Prostate gland (tissue), 2 donors: Measurements from ENCODE around the gene PDK4. TPM values are rescaled to one million over a fixed set of nuclear protein-coding genes. Genes with fewer than 3 reads are reported as not detected.

Source experiments
- DNase-seq: peaks from one replicate; pipeline ENCODE4 v3.0.0-alpha.2; 2019; ENCODE audit warnings: low spot score
- H3K27ac ChIP-seq, 2 donors: fragments of 200-600 bp; sonication (generic); 2 replicates each; pipeline ENCODE4 v1.5.1; 2017 to 2019
- H3K27me3 ChIP-seq: fragments of 200-600 bp; sonication (generic); replicated peaks from 2 replicates; pipeline ENCODE4 v1.5.1; 2019; ENCODE audit not compliant: insufficient read depth
- H3K36me3 ChIP-seq, 2 donors: fragments of 200-600 bp; sonication (generic); 1 replicate in 1 of 2; 2 replicates in 1 of 2; pipeline versions ENCODE4 v1.5.1 to v1.8.1; 2017 to 2019
- H3K4me1 ChIP-seq: fragments of 200-600 bp; sonication (generic); replicated peaks from 2 replicates; pipeline ENCODE4 v1.5.1; 2019
- H3K4me3 ChIP-seq, 2 donors: fragments of 200-600 bp; sonication (generic); 2 replicates each; pipeline ENCODE4 v1.5.1; 2017 to 2019
- H3K9me3 ChIP-seq: fragments of 200-600 bp; sonication (generic); 2 replicates; pipeline ENCODE4 v1.5.1; 2017
- POLR2A ChIP-seq: fragments of 450-650 bp; IDR thresholded peaks from one replicate; pipeline ENCODE4 v1.6.1; 2016; ENCODE audit warnings: antibody characterized with exemption, mild to moderate bottlenecking
- POLR2AphosphoS5 ChIP-seq: sonication (generic); formaldehyde crosslinking; IDR thresholded peaks from one replicate; pipeline ENCODE4 v1.6.1; 2017; ENCODE audit warnings: antibody characterized with exemption
- WGBS: methylation state at CpG from one replicate; pipeline ENCODE4 v1.1.5; 2018; 5-methylcytosine and 5-hydroxymethylcytosine counted together
- intact Hi-C: fragments of 100-400 bp; cut with DNase I; formaldehyde crosslinking; loops from one replicate; pipeline ENCODE4 v1.14.2; 2022
- total RNA-seq, 2 donors: library from RNA; depleted of rRNA; stranded (reverse); fragments of >200 nt; gene quantifications; one replicate each; pipeline ENCODE4 v1.1.0, GENCODE V29; 2016
- TF ChIP-seq, protein P1 (sequence below), 4 experiments: fragments of 200-600 bp in 2 of 4; fragments of 450-650 bp in 2 of 4; sonication (generic) in 2 of 4; IDR thresholded peaks; 1 replicate in 3 of 4; 2 replicates in 1 of 4; pipeline ENCODE4 v1.5.1; 2016 to 2019; ENCODE audit warnings: antibody characterized with exemption in 4 of 4, mild to moderate bottlenecking in 2 of 4, moderate library complexity in 2 of 4

PDK4 gene
- total RNA-seq, 2 donors from 2014 or later = 61.3 to 65.5 TPM

GRCh38 chr7:95592570-95592969 is 3.7 kb downstream of the PDK4 start:
- 97% methylated on average over 5 of the region's 5 CpGs for WGBS
- peaks cover 3% of the 10 kb centered on the region for H3K4me1 ChIP-seq
- no peak overlapping the region for H3K27ac ChIP-seq
- no peaks in the 10 kb centered on the region for H3K27me3 ChIP-seq
- TF ChIP-seq POLR2A = no peak
- TF ChIP-seq, protein P1, sequence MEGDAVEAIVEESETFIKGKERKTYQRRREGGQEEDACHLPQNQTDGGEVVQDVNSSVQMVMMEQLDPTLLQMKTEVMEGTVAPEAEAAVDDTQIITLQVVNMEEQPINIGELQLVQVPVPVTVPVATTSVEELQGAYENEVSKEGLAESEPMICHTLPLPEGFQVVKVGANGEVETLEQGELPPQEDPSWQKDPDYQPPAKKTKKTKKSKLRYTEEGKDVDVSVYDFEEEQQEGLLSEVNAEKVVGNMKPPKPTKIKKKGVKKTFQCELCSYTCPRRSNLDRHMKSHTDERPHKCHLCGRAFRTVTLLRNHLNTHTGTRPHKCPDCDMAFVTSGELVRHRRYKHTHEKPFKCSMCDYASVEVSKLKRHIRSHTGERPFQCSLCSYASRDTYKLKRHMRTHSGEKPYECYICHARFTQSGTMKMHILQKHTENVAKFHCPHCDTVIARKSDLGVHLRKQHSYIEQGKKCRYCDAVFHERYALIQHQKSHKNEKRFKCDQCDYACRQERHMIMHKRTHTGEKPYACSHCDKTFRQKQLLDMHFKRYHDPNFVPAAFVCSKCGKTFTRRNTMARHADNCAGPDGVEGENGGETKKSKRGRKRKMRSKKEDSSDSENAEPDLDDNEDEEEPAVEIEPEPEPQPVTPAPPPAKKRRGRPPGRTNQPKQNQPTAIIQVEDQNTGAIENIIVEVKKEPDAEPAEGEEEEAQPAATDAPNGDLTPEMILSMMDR (IDR thresholded peaks at IDR 0.05) = no peak
- TF ChIP-seq POLR2AphosphoS5 = no peak
- intact Hi-C loops = no loop called here
- H3K36me3 ChIP-seq = no peaks in the 10 kb centered on the region
- H3K9me3 ChIP-seq = no peaks in the 10 kb centered on the region
- DNase-seq = no peak
- no peak overlapping the region for H3K4me3 ChIP-seq

GRCh38 chr7:95590387-95591248 is 5.7 kb downstream of the PDK4 start:
- WGBS = 43% methylated on average over 5 of the region's 5 CpGs
- no peak for DNase-seq

GRCh38 chr7:95589766-95590165 is 6.5 kb downstream of the PDK4 start:
- Histone ChIP-seq H3K4me1 (peaks cover 3% of the 10 kb centered on the region), H3K27ac (no peak overlapping the region), H3K9me3 (no peaks in the 10 kb centered on the region), H3K36me3 (peaks cover 0 to 10% of the 10 kb centered on the region in 2 donors), H3K4me3 (no peak overlapping the region), H3K27me3 (no peaks in the 10 kb centered on the region)
- no peak for DNase-seq
- no peak for TF ChIP-seq POLR2A
- TF ChIP-seq, protein P1 (IDR thresholded peaks at IDR 0.05) = no peak
- no peak for TF ChIP-seq POLR2AphosphoS5
- intact Hi-C loops = no loop called here
- 93% methylated on average over 1 of the region's 1 CpG for WGBS

More at GRCh38 chr7:95590387-95591248, 5.7 kb downstream of the PDK4 start:
- H3K27ac ChIP-seq = peak overlapping the region; percentile 48 to 52
- H3K27me3 ChIP-seq = no peaks in the 10 kb centered on the region
- H3K9me3 ChIP-seq = no peaks in the 10 kb centered on the region
- H3K4me1 ChIP-seq = peaks cover 3% of the 10 kb centered on the region
- peak; percentile 82 for TF ChIP-seq POLR2AphosphoS5
- no peak for TF ChIP-seq POLR2A
- TF ChIP-seq, protein P1 (IDR thresholded peaks at IDR 0.05) = no peak
- H3K4me3 ChIP-seq = no peak overlapping the region
- peaks cover 0 to 2% of the 10 kb centered on the region in 2 donors for H3K36me3 ChIP-seq
- intact Hi-C loops = no loop called here

DNA sequence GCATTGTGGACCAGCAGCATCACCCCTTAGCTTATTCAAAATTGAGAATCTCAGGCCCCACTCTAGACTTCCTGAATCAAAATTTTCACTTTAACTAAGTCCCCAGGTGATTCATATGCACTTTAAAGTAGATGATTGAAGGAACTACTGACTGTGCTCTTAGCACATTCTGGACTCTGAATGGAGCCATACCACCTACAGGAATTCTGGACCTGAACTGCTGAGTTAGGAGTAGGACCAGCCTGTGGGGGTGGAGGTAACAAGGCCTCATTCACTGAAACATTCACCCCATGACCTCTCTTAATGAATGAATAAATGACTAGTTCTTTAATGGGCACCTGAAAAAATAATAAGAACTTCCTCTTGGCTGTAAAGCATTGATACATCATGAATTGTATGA is 7.3 kb downstream of the PDK4 start:
- no peak overlapping the region for H3K27ac ChIP-seq
- no peak overlapping the region for H3K4me3 ChIP-seq
- intact Hi-C loops = no loop called here
- no peak for TF ChIP-seq POLR2AphosphoS5
- TF ChIP-seq, protein P1 (IDR thresholded peaks at IDR 0.05) = no peak
- TF ChIP-seq POLR2A = no peak
- H3K27me3 ChIP-seq = no peaks in the 10 kb centered on the region
- no peaks in the 10 kb centered on the region for H3K9me3 ChIP-seq
- peaks cover 3% of the 10 kb centered on the region for H3K4me1 ChIP-seq
- peaks cover 0 to 11% of the 10 kb centered on the region in 2 donors for H3K36me3 ChIP-seq
- DNase-seq = no peak

- Histone ChIP-seq H3K27ac (no peak overlapping the region), H3K9me3 (no peaks in the 10 kb centered on the region), H3K27me3 (no peaks in the 10 kb centered on the region), H3K4me3 (no peak overlapping the region), H3K4me1 (peaks cover 3% of the 10 kb centered on the region), H3K36me3 (peaks cover 0 to 11% of the 10 kb centered on the region in 2 donors)
- WGBS = 39% methylated on average over 3 of the region's 3 CpGs
- TF ChIP-seq, protein P1 (IDR thresholded peaks at IDR 0.05) = no peak
- TF ChIP-seq POLR2A = no peak
- no peak for TF ChIP-seq POLR2AphosphoS5
- no peak for DNase-seq
- intact Hi-C loops = no loop called here
Observed at GRCh38 chr7:95586951-95587301, 9.4 kb downstream of the PDK4 start.
